Measurements from ENCODE around the gene RUNX2.

DNA sequence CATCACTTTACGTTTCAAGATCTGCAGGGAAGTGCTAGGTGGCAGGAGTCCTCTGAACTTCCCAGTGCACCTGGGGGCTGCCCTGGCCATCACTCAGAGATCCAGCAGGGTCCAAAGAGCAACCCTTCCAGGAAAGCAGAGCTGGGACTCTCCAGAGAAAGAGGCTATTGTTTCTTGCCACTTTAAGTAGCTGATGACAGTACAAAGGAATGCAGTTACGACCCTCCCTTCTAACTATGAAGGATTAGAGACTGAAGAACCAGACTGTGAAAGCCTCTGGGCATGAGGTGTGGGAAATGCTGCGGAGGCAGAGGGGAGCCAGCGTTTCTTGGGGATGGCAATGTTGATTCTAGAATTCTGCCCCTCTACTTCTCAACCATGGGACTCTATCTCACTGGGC is 238.8 kb downstream of the RUNX2 start:
- TF ChIP-seq POLR2A (IDR thresholded peaks at IDR 0.05) (no peak), CTCF (IDR thresholded peaks at IDR 0.05) (no peak)
